Measurements from ENCODE around the gene TDRD10. TPM values are rescaled to one million over a fixed set of nuclear protein-coding genes. Genes with fewer than 3 reads are reported as not detected.

The TDRD10 gene, protein sequence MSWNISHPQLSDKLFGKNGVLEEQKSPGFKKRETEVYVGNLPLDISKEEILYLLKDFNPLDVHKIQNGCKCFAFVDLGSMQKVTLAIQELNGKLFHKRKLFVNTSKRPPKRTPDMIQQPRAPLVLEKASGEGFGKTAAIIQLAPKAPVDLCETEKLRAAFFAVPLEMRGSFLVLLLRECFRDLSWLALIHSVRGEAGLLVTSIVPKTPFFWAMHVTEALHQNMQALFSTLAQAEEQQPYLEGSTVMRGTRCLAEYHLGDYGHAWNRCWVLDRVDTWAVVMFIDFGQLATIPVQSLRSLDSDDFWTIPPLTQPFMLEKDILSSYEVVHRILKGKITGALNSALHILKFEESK
- total RNA-seq, result not detected

GRCh38 chr1:154502066-154502743 lies at the start of gene TDRD10, which contains the start of gene SHE:
TDRD10 (plus strand) TSS chr1:154502219; CDS start chr1:154506904, 4,685 bp downstream.
SHE (minus strand) TSS chr1:154502412; CDS start chr1:154502026, 386 bp downstream.

GRCh38 chr1:154557939-154558719 lies 56.1 kb downstream of the TDRD10 start, which contains the start of gene UBE2Q1:
UBE2Q1 (minus strand) TSS chr1:154558662; CDS start chr1:154558553, 109 bp downstream.

DNA sequence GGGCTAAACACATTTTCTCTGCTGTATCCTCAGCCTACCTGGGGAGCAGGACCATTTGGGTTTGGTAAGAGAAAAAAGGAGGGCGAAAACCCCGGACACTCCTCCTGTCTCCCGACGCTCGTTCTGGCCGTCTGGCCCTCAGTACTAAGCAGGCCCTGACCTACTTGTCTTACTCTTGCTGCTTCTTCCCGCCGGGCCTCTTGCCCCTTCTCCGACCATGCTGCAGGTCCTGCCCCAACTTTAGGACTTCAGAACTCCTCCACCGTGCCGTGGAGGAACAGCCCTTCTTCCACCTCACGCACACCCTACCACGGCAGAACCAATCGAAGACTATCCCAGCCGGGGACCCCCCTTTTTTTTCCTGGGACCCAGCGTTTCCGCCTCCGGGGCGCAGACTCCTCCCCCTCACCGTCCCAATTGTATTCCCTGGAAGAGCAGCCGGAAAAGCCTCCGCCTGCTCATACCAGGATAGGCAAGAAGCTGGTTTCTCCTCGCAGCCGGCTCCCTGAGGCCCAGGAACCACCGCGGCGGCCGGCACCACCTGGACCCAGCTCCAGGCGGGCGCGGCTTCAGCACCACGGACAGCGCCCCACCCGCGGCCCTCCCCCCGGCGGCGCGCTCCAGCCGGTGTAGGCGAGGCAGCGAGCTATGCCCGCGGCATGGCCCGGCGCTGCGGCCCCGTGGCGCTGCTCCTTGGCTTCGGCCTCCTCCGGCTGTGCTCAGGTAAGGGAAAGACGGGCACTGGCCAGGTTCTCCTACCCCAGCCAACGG lies 65.6 kb downstream of the TDRD10 start, which contains the start of gene CHRNB2:
CHRNB2 (plus strand) TSS at position 393 of the 771 bp plus-strand sequence; CDS start at position 660, 267 bp downstream.

Other genes with a start within 250 kb of the TDRD10 start
- 10 to 100 TPM; 96.6 to 97.2 TPM for gene HAX1, start 229.6 kb upstream of the TDRD10 start, total RNA-seq
- not detected for gene AQP10, start 181.1 kb upstream of the TDRD10 start, total RNA-seq
- gene ATP8B2, start 176.7 kb upstream of the TDRD10 start, total RNA-seq, result 100 to 1,000 TPM; 146 to 156 TPM
- 10 to 100 TPM; 10.9 to 11.6 TPM for gene IL6R, start 96.9 kb upstream of the TDRD10 start, total RNA-seq
- gene SHE, start 193 bp downstream of the TDRD10 start, total RNA-seq, result not detected
- 100 to 1,000 TPM in 1 of 2 experiments, 10 to 100 TPM in 1; 92.2 to 106 TPM for gene UBE2Q1, start 56.4 kb downstream of the TDRD10 start, total RNA-seq
- not detected for gene CHRNB2, start 65.6 kb downstream of the TDRD10 start, total RNA-seq
- gene ADAR, start 106.0 kb downstream of the TDRD10 start, total RNA-seq, result 100 to 1,000 TPM; 224 to 233 TPM

All from activated naive CD4-positive, alpha-beta T cell treated with anti-CD3 and anti-CD28 coated beads, Interleukin-2, amount 10 ng/mL, durations not matched to agents 5 hours and 36 hours (primary cell).